ENCODE results near the gene RARS1. TPM values are rescaled to one million over a fixed set of nuclear protein-coding genes. Genes with fewer than 3 reads are reported as not detected.
"Not testable (repeated sequence)": the region's sequence is repeated elsewhere in the genome, so short reads cannot be mapped to it uniquely, and the experiment has no call there.

Gene RARS1
- total and polyA plus RNA-seq, 4 experiments from 2014 or later = 19.1 to 82.8 (median 57.6) TPM

- H3K4me3 Mint-ChIP-seq; DNase-seq; H3K4me3 ChIP-seq (ENCODE audit: low read length in 2 of 2); H3K27ac ChIP-seq (ENCODE audit: low read depth, low read length); H3K27ac Mint-ChIP-seq; H3K27me3 ChIP-seq (ENCODE audit: insufficient read depth, low read length); H3K36me3 ChIP-seq (ENCODE audit: insufficient read depth, low read length); H3K9me3 Mint-ChIP-seq; H3K4me1 ChIP-seq (ENCODE audit: insufficient read depth, low read length); intact Hi-C loops (cut with micrococcal nuclease); H3K36me3 Mint-ChIP-seq; POLR2A ChIA-PET (ENCODE audit: partially characterized antibody); H3K9me3 ChIP-seq (ENCODE audit: control insufficient read depth in 1 of 2, low read length in 2 of 2): not testable (repeated sequence)
- CTCF ChIA-PET (ENCODE audit: partially characterized antibody) = interaction anchor here (0.5 kb wide), 1 partner anchor 76 kb away, joined by 3 read pairs; no protein-coding TSS in a partner anchor
- Mint-ChIP-seq H3K27me3 (peaks cover 20 to 37% of the 10 kb centered on the region in 2 donors), H3K4me1 (peaks cover 0 to 11% (median 3%) of the 10 kb centered on the region in 4 donors)
These were observed 48.1 kb downstream of the RARS1 start for GRCh38 chr5:168534351-168534750.

GRCh38 chr5:168537176-168537575 is 50.9 kb downstream of the RARS1 start:
- Histone ChIP-seq H3K4me3 (ENCODE audit: low read length in 2 of 2) (no peak overlapping the region), H3K9me3 (ENCODE audit: control insufficient read depth in 1 of 2, low read length in 2 of 2) (no peaks in the 10 kb centered on the region), H3K27ac (ENCODE audit: low read depth, low read length) (no peak overlapping the region), H3K4me1 (ENCODE audit: insufficient read depth, low read length) (no peaks in the 10 kb centered on the region), H3K36me3 (ENCODE audit: insufficient read depth, low read length) (no peaks in the 10 kb centered on the region), H3K27me3 (ENCODE audit: insufficient read depth, low read length) (no peaks in the 10 kb centered on the region)
- DNase-seq = no peak
- Mint-ChIP-seq H3K27me3 (peaks cover 7 to 17% of the 10 kb centered on the region in 2 donors), H3K36me3 (no peaks in the 10 kb centered on the region), H3K4me1 (no peaks in the 10 kb centered on the region), H3K9me3 (peaks cover 0 to 11% (median under 1%) of the 10 kb centered on the region in 8 donors), H3K27ac (no peak overlapping the region), H3K4me3 (no peak overlapping the region)
- POLR2A ChIA-PET (ENCODE audit: partially characterized antibody) = no interaction called here
- intact Hi-C loops (cut with micrococcal nuclease) = no loop called here
- CTCF ChIA-PET (ENCODE audit: partially characterized antibody) = interaction anchor here (1.2 kb wide), 1 partner anchor 50 kb away, joined by 4 read pairs; the partner anchor contains the start of gene RARS1

- Histone ChIP-seq H3K27me3 (ENCODE audit: insufficient read depth, low read length) (no peaks in the 10 kb centered on the region), H3K27ac (ENCODE audit: low read depth, low read length) (no peak overlapping the region), H3K36me3 (ENCODE audit: insufficient read depth, low read length) (no peaks in the 10 kb centered on the region), H3K9me3 (ENCODE audit: control insufficient read depth in 1 of 2, low read length in 2 of 2) (no peaks in the 10 kb centered on the region), H3K4me1 (ENCODE audit: insufficient read depth, low read length) (no peaks in the 10 kb centered on the region), H3K4me3 (ENCODE audit: low read length in 2 of 2) (no peak overlapping the region)
- Mint-ChIP-seq H3K27ac (no peak overlapping the region), H3K4me1 (peaks cover 0 to 7% (median 1%) of the 10 kb centered on the region in 4 donors), H3K4me3 (no peak overlapping the region), H3K9me3 (peaks cover 0 to 6% (median 4%) of the 10 kb centered on the region in 8 donors), H3K27me3 (no peaks in the 10 kb centered on the region), H3K36me3 (peaks cover 54 to 60% of the 10 kb centered on the region in 2 donors)
- DNase-seq = no peak
- ChIA-PET CTCF (ENCODE audit: partially characterized antibody) (no interaction called here), POLR2A (ENCODE audit: partially characterized antibody) (no interaction called here)
- intact Hi-C loops (cut with micrococcal nuclease) = no loop called here
These were observed 63.3 kb downstream of the RARS1 start for GRCh38 chr5:168549554-168549953.

GRCh38 chr5:168550656-168551055 is 64.4 kb downstream of the RARS1 start:
- Histone ChIP-seq H3K27ac (ENCODE audit: low read depth, low read length) (no peak overlapping the region), H3K36me3 (ENCODE audit: insufficient read depth, low read length) (no peaks in the 10 kb centered on the region), H3K4me1 (ENCODE audit: insufficient read depth, low read length) (no peaks in the 10 kb centered on the region), H3K4me3 (ENCODE audit: low read length in 2 of 2) (no peak overlapping the region), H3K9me3 (ENCODE audit: control insufficient read depth in 1 of 2, low read length in 2 of 2) (no peaks in the 10 kb centered on the region), H3K27me3 (ENCODE audit: insufficient read depth, low read length) (no peaks in the 10 kb centered on the region)
- Mint-ChIP-seq H3K27ac (no peak overlapping the region), H3K4me3 (no peak overlapping the region), H3K4me1 (peaks cover 0 to 7% (median 1%) of the 10 kb centered on the region in 4 donors), H3K36me3 (peaks cover 55 to 64% of the 10 kb centered on the region in 2 donors), H3K27me3 (no peaks in the 10 kb centered on the region), H3K9me3 (peaks cover 0 to 3% (median 0%) of the 10 kb centered on the region in 8 donors)
- ChIA-PET CTCF (ENCODE audit: partially characterized antibody) (no interaction called here), POLR2A (ENCODE audit: partially characterized antibody) (no interaction called here)
- DNase-seq = no peak
- intact Hi-C loops (cut with micrococcal nuclease) = no loop called here

- DNase-seq = no peak
- POLR2A ChIA-PET (ENCODE audit: partially characterized antibody) = no interaction called here
- H3K4me3 Mint-ChIP-seq = no peak overlapping the region
- Histone ChIP-seq H3K4me1 (ENCODE audit: insufficient read depth, low read length) (no peaks in the 10 kb centered on the region), H3K9me3 (ENCODE audit: control insufficient read depth in 1 of 2, low read length in 2 of 2) (no peaks in the 10 kb centered on the region), H3K27me3 (ENCODE audit: insufficient read depth, low read length) (no peaks in the 10 kb centered on the region), H3K27ac (ENCODE audit: low read depth, low read length) (no peak overlapping the region), H3K4me3 (ENCODE audit: low read length in 2 of 2) (no peak overlapping the region), H3K36me3 (ENCODE audit: insufficient read depth, low read length) (peaks cover 7% of the 10 kb centered on the region)
- H3K4me1 Mint-ChIP-seq = peaks cover 0 to 7% (median 1%) of the 10 kb centered on the region in 4 donors
- H3K27ac Mint-ChIP-seq = no peak overlapping the region
- CTCF ChIA-PET (ENCODE audit: partially characterized antibody) = no interaction called here
- peaks cover 67 to 70% of the 10 kb centered on the region in 2 donors for H3K36me3 Mint-ChIP-seq
- H3K27me3 Mint-ChIP-seq = no peaks in the 10 kb centered on the region
- intact Hi-C loops (cut with micrococcal nuclease) = no loop called here
- H3K9me3 Mint-ChIP-seq = peaks cover 0 to 3% (median 0%) of the 10 kb centered on the region in 8 donors
These were observed 65.9 kb downstream of the RARS1 start for GRCh38 chr5:168552146-168552545.

GRCh38 chr5:168553377-168554130 is 67.3 kb downstream of the RARS1 start:
- DNase-seq = no peak
- ChIA-PET POLR2A (ENCODE audit: partially characterized antibody) (no interaction called here), CTCF (ENCODE audit: partially characterized antibody) (no interaction called here)
- Histone ChIP-seq H3K4me3 (ENCODE audit: low read length in 2 of 2) (no peak overlapping the region), H3K4me1 (ENCODE audit: insufficient read depth, low read length) (no peaks in the 10 kb centered on the region), H3K36me3 (ENCODE audit: insufficient read depth, low read length) (peaks cover 11% of the 10 kb centered on the region), H3K27me3 (ENCODE audit: insufficient read depth, low read length) (no peaks in the 10 kb centered on the region), H3K9me3 (ENCODE audit: control insufficient read depth in 1 of 2, low read length in 2 of 2) (no peaks in the 10 kb centered on the region), H3K27ac (ENCODE audit: low read depth, low read length) (no peak overlapping the region)
- Mint-ChIP-seq H3K27ac (no peak overlapping the region), H3K27me3 (no peaks in the 10 kb centered on the region), H3K4me3 (no peak overlapping the region), H3K4me1 (peaks cover 0 to 7% (median 1%) of the 10 kb centered on the region in 4 donors), H3K36me3 (peaks cover 69% of the 10 kb centered on the region in 2 donors), H3K9me3 (no peaks in the 10 kb centered on the region)
- intact Hi-C loops (cut with micrococcal nuclease) = no loop called here

GRCh38 chr5:168557389-168557788 is 71.1 kb downstream of the RARS1 start:
- CTCF ChIA-PET (ENCODE audit: partially characterized antibody) = interaction anchor here (1.1 to 1.6 kb wide), 2 partner anchors 18 to 71 kb away, joined by 3 to 4 read pairs; partner anchors contain the start of gene RARS1
- DNase-seq = no peak
- no peak overlapping the region for H3K27ac Mint-ChIP-seq
- no peaks in the 10 kb centered on the region for H3K4me1 ChIP-seq (ENCODE audit: insufficient read depth, low read length)
- intact Hi-C loops (cut with micrococcal nuclease) = no loop called here
- H3K36me3 ChIP-seq (ENCODE audit: insufficient read depth, low read length) = peaks cover 17% of the 10 kb centered on the region
- no peaks in the 10 kb centered on the region for H3K9me3 ChIP-seq (ENCODE audit: control insufficient read depth in 1 of 2, low read length in 2 of 2)
- no peaks in the 10 kb centered on the region for H3K27me3 Mint-ChIP-seq
- peaks cover 68 to 78% of the 10 kb centered on the region in 2 donors for H3K36me3 Mint-ChIP-seq
- peaks cover 0 to 9% (median 2%) of the 10 kb centered on the region in 4 donors for H3K4me1 Mint-ChIP-seq
- no peak overlapping the region for H3K4me3 Mint-ChIP-seq
- no peaks in the 10 kb centered on the region for H3K27me3 ChIP-seq (ENCODE audit: insufficient read depth, low read length)
- no peak overlapping the region for H3K4me3 ChIP-seq (ENCODE audit: low read length in 2 of 2)
- no peak overlapping the region for H3K27ac ChIP-seq (ENCODE audit: low read depth, low read length)
- POLR2A ChIA-PET (ENCODE audit: partially characterized antibody) = no interaction called here
- no peaks in the 10 kb centered on the region for H3K9me3 Mint-ChIP-seq

All from CD4-positive, alpha-beta memory T cell (primary cell).